Measurements from ENCODE around the gene CPSF4L. TPM values are rescaled to one million over a fixed set of nuclear protein-coding genes. Genes with fewer than 3 reads are reported as not detected.
A peak's percentile ranks its signal among the peaks of the same experiment; 100 is the strongest.

The CPSF4L gene
- total and polyA plus RNA-seq, 2 of the 13 experiments (the other 11 are each of a cell fraction or from before 2014, with no cell fraction given), result 0.73 to 1.6 TPM

DNA sequence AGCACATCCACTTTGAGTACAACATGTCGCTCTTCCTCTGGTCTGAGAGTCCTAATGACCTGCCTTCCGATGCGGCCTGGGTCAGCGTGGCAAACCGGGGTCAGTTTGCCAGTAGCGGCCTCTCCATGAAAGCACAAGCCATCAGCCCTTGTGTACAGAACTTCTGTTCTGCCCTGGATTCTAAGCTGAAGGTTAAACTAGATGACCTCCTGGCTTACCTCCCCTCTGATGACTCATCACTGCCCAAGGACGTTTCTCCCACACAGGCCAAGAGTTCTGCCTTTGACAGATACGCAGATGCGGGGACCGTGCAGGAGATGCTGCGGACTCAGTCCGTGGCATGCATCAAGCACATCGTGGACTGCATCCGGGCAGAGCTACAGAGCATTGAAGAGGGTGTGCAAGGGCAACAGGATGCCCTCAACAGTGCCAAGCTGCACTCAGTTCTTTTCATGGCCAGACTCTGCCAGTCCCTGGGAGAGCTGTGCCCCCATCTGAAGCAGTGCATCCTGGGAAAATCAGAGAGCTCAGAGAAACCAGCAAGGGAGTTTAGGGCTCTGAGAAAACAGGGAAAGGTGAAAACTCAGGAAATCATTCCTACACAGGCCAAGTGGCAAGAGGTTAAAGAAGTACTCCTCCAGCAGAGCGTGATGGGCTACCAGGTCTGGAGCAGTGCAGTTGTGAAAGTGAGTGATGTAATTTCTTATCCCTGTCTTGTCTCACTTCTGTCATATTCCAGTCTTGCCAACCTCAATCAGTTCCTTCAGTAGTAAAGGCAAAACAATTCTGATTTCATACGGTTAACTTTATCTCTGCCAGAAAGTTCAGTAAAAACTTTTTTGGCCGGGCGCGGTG is 60.2 kb downstream of the CPSF4L start (continued):
- TF ChIP-seq, protein P1, sequence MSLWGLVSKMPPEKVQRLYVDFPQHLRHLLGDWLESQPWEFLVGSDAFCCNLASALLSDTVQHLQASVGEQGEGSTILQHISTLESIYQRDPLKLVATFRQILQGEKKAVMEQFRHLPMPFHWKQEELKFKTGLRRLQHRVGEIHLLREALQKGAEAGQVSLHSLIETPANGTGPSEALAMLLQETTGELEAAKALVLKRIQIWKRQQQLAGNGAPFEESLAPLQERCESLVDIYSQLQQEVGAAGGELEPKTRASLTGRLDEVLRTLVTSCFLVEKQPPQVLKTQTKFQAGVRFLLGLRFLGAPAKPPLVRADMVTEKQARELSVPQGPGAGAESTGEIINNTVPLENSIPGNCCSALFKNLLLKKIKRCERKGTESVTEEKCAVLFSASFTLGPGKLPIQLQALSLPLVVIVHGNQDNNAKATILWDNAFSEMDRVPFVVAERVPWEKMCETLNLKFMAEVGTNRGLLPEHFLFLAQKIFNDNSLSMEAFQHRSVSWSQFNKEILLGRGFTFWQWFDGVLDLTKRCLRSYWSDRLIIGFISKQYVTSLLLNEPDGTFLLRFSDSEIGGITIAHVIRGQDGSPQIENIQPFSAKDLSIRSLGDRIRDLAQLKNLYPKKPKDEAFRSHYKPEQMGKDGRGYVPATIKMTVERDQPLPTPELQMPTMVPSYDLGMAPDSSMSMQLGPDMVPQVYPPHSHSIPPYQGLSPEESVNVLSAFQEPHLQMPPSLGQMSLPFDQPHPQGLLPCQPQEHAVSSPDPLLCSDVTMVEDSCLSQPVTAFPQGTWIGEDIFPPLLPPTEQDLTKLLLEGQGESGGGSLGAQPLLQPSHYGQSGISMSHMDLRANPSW (CRISPR knock-in tag; IDR thresholded peaks at IDR 0.05; ENCODE audit: borderline replicate concordance), result peak; percentile 86; the same call in 1 of the 2 replicates
- TF ChIP-seq, protein P2, sequence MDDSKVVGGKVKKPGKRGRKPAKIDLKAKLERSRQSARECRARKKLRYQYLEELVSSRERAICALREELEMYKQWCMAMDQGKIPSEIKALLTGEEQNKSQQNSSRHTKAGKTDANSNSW (CRISPR knock-in tag; IDR thresholded peaks at IDR 0.05; ENCODE audit: borderline replicate concordance), result no peak
- 0 out of 2 replicates have a peak, but pooled peaks have one; percentile 67 for TF ChIP-seq ZFP41 (CRISPR knock-in tag; IDR thresholded peaks at IDR 0.05; ENCODE audit: borderline replicate concordance)
- TF ChIP-seq ARNTL (CRISPR knock-in tag; IDR thresholded peaks at IDR 0.05), result peak; percentile 61
- 0 out of 2 replicates have a peak, but pooled peaks have one; percentile 59 for TF ChIP-seq TOPORS (CRISPR knock-in tag; IDR thresholded peaks at IDR 0.05)
- TF ChIP-seq TEAD3 (CRISPR knock-in tag; optimal IDR thresholded peaks at IDR 0.05; ENCODE audit: borderline replicate concordance), result peak; percentile 85
- no peak for TF ChIP-seq ATRX (CRISPR knock-in tag; IDR thresholded peaks at IDR 0.05; ENCODE audit: borderline replicate concordance)
- peak; percentile 80; the same call in 1 of the 2 replicates for TF ChIP-seq KDM1A (CRISPR knock-in tag; IDR thresholded peaks at IDR 0.05)
- TF ChIP-seq, protein P3, sequence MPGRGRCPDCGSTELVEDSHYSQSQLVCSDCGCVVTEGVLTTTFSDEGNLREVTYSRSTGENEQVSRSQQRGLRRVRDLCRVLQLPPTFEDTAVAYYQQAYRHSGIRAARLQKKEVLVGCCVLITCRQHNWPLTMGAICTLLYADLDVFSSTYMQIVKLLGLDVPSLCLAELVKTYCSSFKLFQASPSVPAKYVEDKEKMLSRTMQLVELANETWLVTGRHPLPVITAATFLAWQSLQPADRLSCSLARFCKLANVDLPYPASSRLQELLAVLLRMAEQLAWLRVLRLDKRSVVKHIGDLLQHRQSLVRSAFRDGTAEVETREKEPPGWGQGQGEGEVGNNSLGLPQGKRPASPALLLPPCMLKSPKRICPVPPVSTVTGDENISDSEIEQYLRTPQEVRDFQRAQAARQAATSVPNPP (CRISPR knock-in tag; IDR thresholded peaks at IDR 0.05), result 0 out of 2 replicates have a peak, but pooled peaks have one; percentile 47
- no peak; the same call in 1 of the 2 replicates for TF ChIP-seq EHMT2 (IDR thresholded peaks at IDR 0.05; ENCODE audit: borderline replicate concordance, low read depth, low read length)
- peak; percentile 93; the same call in 1 of the 2 replicates for TF ChIP-seq ZNF556 (CRISPR knock-in tag; IDR thresholded peaks at IDR 0.05; ENCODE audit: borderline replicate concordance)
- no peak for TF ChIP-seq NFRKB (IDR thresholded peaks at IDR 0.05)
- TF ChIP-seq NFE2 (CRISPR knock-in tag; IDR thresholded peaks at IDR 0.05), result no peak
- TF ChIP-seq MAZ (IDR thresholded peaks at IDR 0.05; ENCODE audit: borderline replicate concordance, low read depth, low read length), result peak; percentile 16; the same call in 1 of the 2 replicates
- TF ChIP-seq MAZ (CRISPR knock-in tag; IDR thresholded peaks at IDR 0.05; ENCODE audit: low read depth), result peak; percentile 66
- TF ChIP-seq, protein P4, sequence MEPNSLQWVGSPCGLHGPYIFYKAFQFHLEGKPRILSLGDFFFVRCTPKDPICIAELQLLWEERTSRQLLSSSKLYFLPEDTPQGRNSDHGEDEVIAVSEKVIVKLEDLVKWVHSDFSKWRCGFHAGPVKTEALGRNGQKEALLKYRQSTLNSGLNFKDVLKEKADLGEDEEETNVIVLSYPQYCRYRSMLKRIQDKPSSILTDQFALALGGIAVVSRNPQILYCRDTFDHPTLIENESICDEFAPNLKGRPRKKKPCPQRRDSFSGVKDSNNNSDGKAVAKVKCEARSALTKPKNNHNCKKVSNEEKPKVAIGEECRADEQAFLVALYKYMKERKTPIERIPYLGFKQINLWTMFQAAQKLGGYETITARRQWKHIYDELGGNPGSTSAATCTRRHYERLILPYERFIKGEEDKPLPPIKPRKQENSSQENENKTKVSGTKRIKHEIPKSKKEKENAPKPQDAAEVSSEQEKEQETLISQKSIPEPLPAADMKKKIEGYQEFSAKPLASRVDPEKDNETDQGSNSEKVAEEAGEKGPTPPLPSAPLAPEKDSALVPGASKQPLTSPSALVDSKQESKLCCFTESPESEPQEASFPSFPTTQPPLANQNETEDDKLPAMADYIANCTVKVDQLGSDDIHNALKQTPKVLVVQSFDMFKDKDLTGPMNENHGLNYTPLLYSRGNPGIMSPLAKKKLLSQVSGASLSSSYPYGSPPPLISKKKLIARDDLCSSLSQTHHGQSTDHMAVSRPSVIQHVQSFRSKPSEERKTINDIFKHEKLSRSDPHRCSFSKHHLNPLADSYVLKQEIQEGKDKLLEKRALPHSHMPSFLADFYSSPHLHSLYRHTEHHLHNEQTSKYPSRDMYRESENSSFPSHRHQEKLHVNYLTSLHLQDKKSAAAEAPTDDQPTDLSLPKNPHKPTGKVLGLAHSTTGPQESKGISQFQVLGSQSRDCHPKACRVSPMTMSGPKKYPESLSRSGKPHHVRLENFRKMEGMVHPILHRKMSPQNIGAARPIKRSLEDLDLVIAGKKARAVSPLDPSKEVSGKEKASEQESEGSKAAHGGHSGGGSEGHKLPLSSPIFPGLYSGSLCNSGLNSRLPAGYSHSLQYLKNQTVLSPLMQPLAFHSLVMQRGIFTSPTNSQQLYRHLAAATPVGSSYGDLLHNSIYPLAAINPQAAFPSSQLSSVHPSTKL (CRISPR knock-in tag; IDR thresholded peaks at IDR 0.05), result peak; percentile 97
- TF ChIP-seq, protein P5, sequence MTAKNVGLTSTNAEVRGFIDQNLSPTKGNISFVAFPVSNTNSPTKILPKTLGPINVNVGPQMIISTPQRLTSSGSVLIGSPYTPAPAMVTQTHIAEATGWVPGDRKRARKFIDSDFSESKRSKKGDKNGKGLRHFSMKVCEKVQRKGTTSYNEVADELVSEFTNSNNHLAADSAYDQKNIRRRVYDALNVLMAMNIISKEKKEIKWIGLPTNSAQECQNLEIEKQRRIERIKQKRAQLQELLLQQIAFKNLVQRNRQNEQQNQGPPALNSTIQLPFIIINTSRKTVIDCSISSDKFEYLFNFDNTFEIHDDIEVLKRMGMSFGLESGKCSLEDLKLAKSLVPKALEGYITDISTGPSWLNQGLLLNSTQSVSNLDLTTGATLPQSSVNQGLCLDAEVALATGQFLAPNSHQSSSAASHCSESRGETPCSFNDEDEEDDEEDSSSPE (CRISPR knock-in tag; IDR thresholded peaks at IDR 0.05), result peak; percentile 49; the same call in 1 of the 2 replicates

All from HepG2 (cell line).